Fibroblast of skin of abdomen (primary cell): ENCODE data around the gene PUS7. TPM values are rescaled to one million over a fixed set of nuclear protein-coding genes. Genes with fewer than 3 reads are reported as not detected.
"Not testable (repeated sequence)": the region's sequence is repeated elsewhere in the genome, so short reads cannot be mapped to it uniquely, and the experiment has no call there.

Experiments used
- DNase-seq: peaks from one replicate; pipeline ENCODE4 v3.0.0-alpha.2; 2013
- polyA plus RNA-seq, 2 experiments: library from polyadenylated mRNA; unstranded; fragments of 120-200 nt; gene quantifications; one replicate each; pipeline ENCODE4 v1.2.1, GENCODE V29; 2013; ENCODE audit not compliant: insufficient read length in 2 of 2

The PUS7 gene
- polyA plus RNA-seq (2013, experiment 1 of 2; ENCODE audit: insufficient read length): 16.1 TPM
- polyA plus RNA-seq (2013, experiment 2 of 2; ENCODE audit: insufficient read length): 17.3 TPM

DNA sequence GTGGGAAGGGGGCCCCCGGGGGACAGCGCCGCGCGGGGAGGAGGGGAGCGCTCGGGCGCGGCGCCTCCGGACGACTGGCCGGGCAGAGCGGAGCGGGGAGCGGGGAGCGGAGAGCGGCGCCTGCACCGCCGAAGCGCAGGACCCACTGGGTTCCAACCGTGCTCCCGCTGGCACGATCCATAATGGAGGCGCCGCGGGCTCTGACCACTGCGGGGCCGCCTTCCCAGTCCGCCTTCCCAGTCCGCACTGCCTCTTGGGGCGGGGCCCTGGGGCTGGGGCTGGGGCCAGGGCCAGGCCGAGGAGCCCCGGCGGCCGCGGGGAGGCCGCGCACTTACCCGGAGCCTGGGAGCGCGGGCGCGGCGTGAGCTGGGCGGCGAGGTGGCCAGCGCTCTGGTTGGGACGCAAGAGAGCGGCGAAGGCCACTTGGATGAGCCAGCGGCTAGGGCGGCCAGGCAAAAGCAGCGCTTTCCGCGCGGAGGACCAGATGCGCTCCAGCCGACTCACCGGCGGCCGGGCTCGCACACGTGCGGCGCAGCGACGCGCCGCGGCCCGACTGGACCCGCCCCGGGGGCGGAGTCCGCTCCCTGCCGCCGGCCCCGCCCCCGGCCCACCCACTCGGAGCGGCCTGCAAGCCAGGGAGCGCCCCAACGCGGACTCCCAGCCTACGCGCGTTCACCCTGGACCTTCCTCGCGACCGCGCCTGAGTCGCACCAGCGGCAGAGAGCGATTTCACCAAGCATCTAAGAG, at the start of gene PUS7:
PUS7 (minus strand) TSS at position 555 of the 747 bp plus-strand sequence. CDS start 13,759 bp downstream, outside the sequence.
- DNase-seq: peak; percentile 91

DNA sequence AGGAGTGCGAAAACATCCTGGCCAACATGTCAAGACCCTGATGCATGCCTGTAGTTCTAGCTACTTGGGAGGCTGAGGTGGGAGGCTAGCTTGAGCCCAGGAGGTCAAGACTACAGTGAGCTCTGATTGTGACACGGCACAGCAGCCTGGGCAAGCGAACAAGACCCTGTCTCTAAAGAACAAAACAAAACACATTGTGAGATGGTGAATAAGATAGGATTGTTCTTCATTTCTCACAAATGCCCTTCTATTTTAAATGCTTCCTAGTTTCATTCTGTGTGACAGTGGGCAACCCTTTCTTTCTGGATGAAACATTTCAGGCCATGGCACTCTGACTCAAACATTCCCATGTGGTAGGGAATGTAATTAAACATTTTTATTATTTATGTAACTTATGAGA, 45.8 kb upstream of the PUS7 start:
- no peak for DNase-seq

GRCh38 chr7:105567024-105567423, 45.0 kb upstream of the PUS7 start:
- DNase-seq: no peak

DNA sequence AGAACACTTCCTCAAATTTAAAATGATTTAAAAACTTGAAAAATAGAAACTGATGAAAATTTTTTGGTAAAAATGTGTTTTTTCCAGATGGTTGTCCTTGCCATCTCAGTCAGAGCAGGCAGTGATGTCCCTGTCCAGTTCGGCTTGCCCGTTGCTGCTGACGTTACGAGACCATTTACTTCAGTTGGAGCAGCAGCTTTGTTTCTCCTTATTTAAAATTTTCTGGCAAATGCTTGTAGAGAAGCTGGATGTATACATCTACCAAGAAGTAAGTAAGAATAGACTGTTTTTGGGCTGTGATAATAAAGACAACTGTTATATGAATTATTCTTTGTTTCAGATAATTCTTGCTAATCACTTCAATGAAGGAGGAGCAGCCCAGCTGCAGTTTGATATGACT, 43.1 kb upstream of the PUS7 start:
- no peak for DNase-seq

DNA sequence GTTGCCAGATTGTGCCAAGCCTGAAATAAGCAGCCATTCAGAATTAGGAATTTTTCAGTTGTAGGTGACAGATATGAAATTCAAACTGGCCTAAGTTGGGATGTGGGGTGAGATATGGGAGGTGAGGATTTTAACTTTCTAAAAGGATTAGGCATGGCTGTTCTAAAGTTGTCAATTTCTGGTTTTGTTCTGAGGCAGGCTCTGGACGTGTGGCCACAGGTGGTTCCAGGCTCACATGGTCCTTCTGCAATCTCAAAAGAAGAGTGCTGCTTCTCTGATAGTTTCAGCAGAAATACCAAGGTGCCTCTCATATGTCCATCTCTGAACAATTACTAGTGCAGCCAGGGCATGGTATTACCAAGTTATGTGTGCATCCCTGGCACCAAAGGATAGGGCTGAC, 37.9 kb upstream of the PUS7 start:
- no peak for DNase-seq

DNA sequence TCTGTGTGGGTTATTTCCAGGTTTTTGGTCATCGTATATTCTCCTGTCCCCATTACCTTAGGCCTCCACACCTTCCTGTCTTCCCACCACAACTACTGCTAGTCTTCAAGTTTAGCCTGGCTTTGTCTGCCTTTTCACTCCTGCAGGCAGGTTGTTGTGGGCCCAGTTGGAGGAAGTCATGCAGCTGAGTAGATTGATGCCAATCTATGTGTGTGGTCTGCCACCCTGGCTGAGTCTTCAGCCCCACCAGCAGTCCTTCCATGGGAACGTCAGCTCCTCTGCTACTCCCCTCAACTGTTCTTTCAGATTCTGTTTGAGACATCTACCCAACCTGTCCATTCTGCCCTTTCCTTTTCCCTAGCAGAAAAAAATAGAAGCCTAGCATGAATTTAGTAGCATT, 16.3 kb upstream of the PUS7 start:
- DNase-seq: no peak

- no peak for DNase-seq
Measured at GRCh38 chr7:105532709-105533460, 10.8 kb upstream of the PUS7 start.

GRCh38 chr7:105531792-105532671, 10.0 kb upstream of the PUS7 start, which contains the start of gene RINT1:
Gene RINT1 (plus strand): TSS chr7:105532201. CDS start chr7:105532316, 115 bp downstream.
- DNase-seq: peak; percentile 88

DNA sequence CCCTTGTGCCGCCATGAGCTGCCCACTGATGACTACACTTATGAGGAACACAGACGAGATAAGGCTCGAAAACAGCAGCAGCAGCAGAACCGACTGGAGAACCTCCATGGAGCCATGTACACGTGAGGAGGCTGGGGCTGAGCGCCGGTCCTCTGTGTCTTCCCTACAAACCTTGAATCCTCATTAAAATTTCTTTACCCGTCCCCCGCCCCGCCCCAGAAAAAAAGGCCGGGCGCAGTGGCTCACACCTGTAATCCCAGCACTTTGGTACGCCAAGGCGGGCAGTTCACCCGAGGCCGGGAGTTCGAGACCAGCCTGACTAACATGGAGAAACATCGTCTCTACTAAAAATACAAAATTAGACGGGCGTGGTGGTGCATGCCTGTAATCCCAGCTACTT, 8.5 kb upstream of the PUS7 start:
- no peak for DNase-seq

DNA sequence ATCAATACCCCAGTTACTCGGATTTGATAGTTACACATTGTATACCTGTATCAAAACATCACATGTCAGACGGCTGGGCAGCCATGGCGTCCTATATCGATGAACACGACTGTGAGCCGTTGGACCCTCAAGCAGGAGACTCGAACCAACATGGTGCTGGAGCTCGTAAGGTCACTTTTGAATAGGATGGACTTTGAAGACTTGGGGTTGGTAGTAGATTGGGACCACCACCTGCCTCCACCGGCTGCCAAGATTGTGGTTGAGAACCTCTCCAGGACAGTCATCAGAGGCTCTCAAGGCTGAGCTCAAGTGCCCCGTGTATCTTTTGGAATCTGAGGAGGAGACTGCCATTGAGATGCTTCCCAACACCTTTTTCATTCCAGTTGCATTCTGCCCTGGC, 8.1 kb upstream of the PUS7 start:
- DNase-seq: no peak

- not testable (repeated sequence) for DNase-seq
Measured at GRCh38 chr7:105527737-105528136, 5.7 kb upstream of the PUS7 start.

GRCh38 chr7:105524840-105525239, 2.8 kb upstream of the PUS7 start:
- no peak for DNase-seq

GRCh38 chr7:105524423-105524822, 2.4 kb upstream of the PUS7 start:
- not testable (repeated sequence) for DNase-seq

GRCh38 chr7:105521027-105521716, 899 bp downstream of the PUS7 start:
- peak; percentile 45 for DNase-seq

GRCh38 chr7:105520620-105521019, 1.5 kb downstream of the PUS7 start:
- not testable (repeated sequence) for DNase-seq

DNA sequence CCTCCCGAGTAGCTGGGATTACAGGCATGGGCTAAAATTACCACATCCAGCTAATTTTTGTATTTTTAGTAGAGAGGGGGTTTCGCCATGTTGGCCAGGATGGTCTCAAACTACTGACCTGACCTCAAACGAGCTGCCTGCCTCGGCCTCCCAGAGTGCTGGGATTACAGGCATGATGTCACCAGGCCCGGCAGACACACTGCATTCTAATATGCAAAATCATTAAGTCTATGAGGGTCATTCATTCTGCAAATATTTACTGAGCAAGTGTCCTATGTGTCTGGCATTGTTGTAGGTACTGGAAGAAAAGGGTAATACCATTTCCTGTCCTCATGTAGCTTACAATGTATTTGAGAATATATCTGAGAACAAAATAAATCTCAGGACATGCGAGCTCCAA, 2.7 kb downstream of the PUS7 start:
- no peak for DNase-seq

DNA sequence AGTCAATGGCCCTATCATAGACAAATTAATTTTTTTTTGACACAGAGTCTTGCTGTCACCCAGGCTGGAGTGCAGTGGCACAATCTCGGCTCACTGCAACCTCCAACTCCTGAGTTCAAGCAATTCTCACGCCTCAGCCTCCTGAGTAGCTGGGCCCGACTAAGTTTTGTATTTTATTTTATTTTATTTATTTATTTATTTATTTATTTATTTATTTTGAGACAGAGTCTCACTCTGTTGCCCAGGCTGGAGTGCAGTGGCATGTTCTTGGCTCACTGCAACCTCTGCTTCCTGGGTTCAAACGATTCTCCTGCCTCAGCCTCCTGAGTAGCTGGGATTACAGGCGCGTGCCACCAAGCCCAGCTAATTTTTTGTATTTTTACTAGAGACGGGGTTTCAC, 6.5 kb downstream of the PUS7 start:
- not testable (repeated sequence) for DNase-seq

DNA sequence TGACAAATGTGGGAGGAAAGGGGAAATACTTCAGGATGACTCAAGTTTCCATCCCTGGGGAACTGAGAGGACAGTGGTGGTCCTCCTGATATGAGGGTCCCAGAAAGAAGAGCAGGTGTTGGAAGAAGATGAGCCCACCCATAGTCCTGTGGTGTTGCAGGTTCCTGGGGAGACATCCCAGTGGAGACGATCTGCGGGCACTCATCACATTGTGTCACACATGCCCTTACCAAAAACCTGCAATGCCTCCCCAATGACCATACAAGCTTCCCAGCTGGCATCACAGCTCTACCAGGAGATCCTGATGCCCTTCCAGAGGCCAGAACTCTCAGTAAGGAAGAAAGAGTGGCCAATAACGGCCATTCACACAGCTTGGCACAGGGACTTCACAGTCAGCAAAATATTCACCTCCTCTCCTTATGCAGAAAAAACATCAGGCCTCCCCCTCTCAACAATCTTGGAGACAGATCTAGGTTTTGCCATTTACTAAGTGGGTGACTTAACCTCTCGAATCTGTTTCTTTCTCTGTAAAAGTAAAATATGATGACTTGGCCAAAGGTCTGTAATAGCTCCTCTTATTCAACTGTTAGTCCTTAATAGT, 9.0 kb downstream of the PUS7 start:
- no peak for DNase-seq

- DNase-seq: no peak
Measured at GRCh38 chr7:105512415-105512814, 9.7 kb downstream of the PUS7 start.

DNA sequence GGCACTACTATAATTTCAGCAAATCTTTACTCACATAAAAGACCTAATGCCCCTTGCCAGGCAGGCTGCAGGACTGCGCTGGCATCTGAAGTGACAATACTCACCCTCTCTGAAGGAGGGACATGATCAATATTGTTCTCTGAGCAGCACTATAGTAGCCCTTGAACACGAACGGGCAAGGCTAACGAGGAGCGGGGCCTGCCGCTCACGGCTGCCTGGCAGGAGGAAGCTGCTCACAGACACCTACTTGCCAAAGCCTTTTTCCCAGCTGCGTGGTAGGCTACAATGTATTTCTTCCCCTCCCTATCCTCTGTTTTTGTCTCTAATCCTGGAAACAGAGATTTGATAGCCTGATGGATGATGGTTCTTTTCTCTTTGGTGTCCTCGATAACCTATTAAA, 19.9 kb downstream of the PUS7 start:
- DNase-seq: no peak

GRCh38 chr7:105497016-105497415, 25.1 kb downstream of the PUS7 start:
- DNase-seq: no peak

DNA sequence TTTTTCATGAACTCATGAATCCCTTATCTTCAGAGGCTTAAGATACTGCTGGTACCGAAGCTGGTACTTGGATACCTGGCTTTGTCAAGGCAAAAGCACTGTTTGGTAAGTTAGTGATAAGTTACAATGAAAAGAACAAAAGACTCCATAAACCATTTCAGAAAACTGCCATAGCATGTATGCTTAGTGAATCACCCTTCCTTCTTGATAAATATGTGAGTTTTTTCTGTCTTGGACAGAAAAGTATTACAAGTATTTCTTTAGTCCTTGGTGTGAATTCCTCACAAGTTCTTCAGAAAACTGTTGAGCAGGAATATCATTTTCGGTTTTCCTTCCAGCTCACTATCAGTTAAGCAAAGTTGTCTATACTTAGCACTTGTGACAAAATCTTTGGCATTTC, 25.6 kb downstream of the PUS7 start:
- DNase-seq: peak; percentile 72
